ENCODE results near the gene MGST2.

Gene MGST2

DNA sequence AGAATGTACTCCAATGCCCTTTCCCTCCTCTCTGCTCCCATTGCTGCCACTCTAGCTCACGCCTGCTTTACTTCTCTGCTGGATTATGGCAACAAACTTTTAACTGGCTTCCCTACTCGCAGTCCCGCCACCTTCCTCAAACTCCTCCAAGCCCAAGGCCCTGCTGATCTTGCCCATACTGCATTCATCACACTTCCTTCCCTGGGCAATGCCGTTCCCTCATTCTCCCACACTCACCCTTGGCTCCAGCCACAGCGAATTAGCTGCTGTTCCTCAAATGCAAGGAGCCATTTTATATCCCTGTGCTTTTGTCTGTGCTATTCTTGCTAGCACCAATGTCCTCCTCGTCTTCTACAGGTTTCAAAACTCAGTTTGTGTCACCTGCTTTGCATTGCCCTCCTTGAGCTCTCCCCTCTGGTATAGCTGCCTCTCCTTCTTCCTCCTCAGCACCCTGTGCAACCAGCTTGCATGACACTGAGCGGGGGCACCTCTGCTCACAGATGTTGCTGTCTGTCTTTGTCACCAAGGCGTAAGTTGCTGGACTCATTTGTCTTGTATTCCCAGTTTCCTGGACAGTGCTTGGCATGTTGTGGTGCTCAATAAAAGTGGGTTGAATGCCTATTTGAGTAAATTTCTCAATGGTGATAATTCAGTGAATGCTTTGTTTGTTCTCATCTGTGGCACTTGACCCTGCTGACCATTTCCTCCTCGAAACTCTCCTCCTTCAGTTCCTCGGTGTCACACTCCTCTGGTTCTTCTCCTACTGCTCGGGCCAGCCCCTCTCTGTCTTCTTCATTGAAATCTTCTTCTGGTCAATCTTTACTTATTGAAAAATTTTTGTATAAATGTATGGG is 22.4 kb upstream of the MGST2 start:
- no peak for DNase-seq (ENCODE audit: low read depth)

DNA sequence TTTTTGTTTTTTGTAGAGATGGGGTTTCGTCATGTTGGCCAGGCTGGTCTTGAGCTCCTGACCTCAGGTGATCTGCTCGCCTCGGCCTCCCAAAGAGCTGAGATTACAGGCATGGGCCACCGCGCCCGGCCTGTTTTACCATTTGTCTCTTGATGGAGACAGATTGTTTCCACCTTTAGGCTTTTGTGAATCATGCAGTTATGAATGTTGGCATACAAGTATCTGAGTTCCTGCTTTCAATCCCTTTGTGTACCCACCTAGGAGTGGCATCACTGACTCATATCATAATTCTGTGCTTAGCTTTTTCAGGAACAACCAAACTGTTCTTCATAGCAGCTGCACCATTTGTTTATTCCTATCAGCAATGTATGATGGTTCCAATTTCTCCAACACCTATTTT is 20.2 kb upstream of the MGST2 start:
- no peak for DNase-seq (ENCODE audit: low read depth)

DNA sequence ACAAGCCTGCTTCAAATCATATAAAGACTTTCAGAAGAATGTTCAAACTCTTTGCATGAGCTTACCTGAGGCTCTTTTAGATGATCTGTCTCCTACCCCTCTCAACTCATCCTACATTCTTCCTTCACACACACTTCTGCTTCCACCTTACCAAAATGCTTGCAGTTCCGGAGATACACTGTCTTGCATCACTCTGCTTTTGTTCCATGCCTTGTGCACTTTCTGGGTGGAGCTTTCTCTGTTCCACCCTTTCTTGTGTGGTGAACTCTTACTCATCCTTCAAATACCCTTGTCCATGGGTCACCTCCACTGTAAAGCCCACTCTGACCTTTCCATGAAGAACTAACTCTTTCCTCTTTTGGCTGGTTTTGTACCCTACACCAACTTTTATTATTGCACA is 18.4 kb upstream of the MGST2 start:
- no peak for DNase-seq (ENCODE audit: low read depth)

DNA sequence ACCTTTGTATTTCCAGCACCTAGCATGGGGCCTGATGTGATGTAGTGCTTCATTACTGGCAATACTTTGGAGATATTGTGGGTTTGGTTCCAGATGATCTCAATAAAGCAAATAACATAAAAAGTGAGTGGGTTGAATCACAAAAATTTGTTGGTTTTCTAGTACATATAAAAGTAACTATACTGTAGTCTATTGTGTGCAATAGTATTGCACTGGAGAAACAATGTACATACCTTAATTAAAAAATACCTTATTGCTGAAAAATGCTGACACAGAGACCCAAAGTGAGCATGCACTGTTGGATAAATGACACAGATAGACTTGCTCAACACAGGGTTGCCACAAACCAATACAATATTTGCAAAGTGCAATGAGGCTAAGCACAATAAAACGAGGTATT is 17.7 kb upstream of the MGST2 start:
- no peak for DNase-seq (ENCODE audit: low read depth)

DNA sequence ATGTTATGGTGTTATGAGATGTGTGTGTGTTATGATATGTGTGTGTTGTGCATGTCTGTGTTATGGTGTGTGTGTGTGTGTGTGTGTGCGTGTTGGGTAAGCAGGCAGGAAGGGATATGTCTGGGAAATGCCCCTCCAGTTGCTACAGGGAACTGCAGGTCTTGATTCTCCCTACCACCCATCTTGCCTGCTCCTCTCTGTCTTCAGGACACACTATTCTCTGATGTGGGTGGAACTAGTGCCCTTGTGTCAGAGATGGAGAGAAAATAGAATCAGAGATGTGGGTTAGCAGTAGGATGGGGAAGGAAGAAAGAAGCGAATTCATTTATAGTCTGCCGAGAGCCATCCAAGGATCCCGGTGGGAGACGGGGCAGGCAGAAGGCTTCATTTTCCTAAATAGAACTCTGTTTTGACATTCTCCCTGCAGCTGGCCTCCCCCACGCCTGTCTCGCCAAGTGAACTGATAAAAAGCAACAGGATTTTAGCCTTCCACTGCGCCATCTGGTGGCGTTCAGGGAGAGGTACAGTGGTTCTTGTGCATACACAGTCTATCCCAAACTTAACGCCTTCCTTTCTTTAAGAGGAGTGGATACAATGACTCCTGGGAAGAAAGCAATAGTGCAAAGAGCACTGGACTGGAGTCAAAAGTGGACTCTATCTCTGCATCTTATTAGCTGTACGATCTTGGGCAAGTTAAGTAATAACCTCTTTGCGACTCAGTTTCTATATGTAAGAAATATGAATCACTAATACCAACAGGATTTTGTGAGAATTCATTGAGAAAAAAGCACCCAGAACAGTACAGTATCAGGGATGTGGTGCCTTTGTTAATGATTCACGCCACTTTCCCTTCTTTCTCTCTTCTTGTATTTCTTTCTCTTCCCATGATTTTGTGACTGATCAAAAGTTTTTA is 14.1 kb upstream of the MGST2 start:
- peak; percentile 81 for DNase-seq (ENCODE audit: low read depth)

DNA sequence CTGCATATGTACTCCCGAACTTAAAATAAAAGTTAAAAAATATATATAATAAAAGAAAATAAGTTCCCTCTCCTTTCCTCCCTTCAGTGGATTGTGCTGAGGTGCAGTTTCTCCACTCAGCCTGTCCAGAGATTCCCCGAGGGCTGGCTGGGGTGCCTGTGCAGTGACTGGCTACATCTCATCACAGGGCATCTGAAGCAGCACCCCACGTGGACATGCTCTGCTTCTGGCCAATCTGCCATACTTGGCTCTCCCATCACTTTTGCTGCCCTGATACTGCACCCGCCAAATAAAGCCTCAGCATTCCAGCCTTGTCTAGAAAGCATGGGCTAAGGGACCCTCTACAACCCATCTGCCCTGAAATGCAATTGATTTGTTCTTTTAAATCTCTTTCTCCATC is 11.1 kb upstream of the MGST2 start:
- DNase-seq (ENCODE audit: low read depth) = no peak

DNA sequence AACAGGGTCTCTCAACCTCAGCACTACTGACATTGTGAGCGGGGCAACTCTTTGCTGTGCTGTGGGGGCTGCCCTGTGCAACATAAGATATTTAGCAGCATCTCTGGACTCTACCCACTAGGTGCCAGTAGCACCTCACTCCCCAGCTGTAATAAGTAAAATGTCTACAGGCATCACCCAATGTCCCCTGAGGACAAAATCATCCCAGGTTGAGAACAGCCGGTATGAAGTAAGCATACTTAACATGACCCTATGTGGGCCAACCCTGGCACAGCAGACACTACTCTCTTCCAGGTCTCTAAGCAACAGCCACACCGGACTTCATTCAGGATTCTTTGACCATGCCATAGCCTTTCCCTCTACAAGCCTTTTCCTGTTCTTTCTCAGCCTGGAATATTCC is 10.5 kb upstream of the MGST2 start:
- DNase-seq (ENCODE audit: low read depth) = peak; percentile 59

DNA sequence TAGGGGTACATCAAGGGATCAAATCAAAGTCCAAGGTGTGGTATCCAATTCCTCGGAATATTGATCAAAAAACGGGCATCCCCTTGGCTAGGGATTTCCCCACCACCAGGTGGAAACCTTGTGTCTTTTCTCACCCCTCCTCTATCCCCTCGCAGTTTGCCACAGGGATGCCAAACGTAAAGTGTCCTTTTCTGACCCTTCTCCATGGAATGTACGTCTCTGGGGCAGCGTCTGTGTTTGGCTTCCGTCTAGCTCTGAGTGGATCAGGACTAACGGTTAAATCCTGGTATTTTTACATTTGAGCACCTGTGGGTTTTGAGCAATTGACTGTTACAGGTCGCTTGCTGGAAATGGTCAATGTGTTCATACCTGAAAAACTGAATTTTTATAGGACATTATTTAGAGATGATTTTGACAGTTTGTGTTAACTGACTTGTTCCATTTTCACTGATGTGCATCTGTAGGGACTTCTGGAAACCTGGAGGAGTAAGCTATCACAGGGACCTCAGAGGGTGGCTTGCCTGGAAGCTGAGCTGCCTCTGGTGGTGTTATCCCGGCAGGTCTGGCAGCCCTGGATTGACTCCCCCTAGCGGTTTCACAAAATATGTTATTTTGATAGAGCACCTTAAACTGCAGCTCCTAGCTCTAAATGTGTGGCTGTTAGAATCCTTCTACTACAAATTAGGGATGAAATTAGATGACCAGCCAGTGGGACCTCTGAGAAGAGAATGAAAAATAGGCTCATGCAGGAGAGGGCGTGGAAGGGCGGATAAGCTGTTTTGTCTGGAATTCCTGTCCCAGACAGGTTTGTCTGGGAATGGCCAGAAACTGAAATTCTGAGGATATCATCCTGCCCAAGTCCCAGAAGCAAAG is 8.8 kb upstream of the MGST2 start:
- DNase-seq (ENCODE audit: low read depth) = peak; percentile 77

DNA sequence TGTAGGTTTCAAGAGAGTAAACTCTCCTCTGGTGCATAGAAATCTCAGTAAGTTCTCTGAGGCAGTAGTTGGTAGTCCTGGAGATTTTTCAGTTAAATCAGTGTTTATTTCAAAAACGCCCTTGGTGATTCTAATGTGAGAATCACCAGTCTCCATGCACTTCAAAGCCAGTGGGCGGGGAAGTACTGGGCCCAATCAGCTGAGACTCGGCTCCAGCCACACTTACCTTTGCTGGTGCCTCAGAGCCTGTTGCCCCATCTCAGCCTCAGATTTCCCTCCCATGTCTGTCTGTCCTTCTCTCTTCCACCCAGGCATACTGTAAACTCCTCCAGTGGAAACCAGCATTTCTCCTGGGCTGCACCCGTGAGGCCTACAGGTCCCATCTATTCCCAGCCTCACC is 7.4 kb upstream of the MGST2 start:
- no peak for DNase-seq (ENCODE audit: low read depth)

DNA sequence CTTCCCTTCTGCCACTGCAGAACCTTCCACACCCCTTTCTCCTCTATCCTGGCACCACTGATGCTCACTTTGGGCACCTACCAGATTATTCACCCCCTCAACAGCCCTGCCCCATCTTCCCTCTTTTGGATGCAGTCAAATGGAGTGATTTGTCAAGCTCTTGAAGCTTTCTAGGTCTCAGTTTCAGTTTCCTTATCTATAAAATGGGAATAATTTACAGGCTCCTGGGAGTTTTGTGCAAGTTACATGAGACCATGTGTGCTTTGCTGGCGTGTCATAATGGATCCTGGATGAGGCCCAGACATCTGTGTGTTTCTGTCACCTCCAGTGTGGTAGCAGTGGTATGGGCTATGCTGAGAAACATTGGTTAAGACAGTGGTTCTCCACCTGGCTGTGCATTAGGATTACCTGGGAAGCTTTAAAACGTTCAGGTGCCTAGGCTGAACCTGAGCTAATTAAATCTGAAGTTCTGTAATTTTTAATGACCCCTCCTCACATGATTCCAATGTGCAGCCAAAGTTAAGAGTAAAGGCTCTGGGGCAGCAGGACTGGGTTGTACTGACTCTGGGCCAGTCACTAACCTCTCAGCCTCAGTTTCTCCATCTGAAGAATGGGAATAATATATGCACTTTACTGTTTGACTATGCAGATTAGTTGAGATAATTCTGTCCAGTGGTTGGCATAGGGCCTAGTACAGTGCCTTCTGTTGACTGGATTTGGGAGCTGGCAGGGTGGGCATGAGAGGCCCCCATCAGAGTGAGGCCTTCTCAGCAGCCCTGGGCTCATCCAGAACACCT is 6.8 kb upstream of the MGST2 start:
- no peak for DNase-seq (ENCODE audit: low read depth)

DNA sequence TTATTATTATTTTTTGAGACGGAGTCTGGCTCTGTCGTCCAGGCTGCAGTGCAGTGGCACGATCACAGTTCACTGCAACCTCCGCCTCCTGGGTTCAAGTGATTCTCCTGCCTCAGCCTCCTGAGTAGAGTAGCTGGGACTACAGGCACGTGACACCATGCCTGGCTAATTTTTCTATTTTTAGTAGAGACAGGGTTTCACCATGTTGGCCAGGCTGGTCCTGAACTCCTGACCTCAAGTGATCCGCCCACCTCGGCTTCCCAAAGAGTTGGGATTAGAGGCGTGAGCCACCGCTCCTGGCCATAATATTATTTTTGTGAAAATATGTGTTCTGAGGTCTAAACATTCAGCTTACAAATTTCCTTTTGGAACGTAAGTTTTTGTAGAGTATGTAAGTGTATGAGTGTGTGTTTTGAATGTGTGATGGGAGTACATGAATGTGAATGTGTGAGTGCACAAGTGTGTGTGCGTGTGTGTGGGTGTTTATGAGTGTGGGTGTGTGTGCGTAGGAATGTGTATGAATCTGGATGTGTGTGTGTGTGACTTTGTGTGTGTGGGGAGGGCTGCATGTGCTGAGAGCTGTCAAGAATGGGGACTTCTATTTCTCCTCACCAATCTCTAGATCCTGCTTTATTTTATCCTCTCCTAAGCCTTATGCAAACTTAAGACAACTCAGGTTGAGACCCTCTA is 5.7 kb upstream of the MGST2 start:
- DNase-seq (ENCODE audit: low read depth) = no peak

DNA sequence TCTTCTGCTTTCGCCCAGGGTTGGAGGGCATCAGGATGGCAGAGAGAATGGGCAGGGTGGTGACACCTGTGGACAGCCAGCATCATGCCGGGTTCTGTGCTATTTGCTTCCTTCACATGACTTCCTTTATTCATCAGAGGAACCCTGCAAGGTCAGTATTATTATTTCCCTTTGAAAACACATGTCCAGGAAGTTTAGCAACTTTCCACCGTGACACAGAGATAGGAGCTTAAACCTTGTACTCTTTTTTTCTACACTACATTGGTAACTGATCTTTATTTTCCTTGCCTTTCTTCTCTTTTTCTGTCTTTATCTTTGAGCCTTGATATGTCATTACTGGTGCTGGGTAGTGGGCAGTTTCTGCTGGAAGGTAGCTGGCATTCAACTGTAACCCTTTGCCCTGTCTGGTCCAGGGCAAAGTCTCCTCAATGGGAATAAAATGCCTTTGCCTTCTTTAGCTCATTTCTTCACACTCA is 5.0 kb upstream of the MGST2 start:
- peak; percentile 53 for DNase-seq (ENCODE audit: low read depth)

DNA sequence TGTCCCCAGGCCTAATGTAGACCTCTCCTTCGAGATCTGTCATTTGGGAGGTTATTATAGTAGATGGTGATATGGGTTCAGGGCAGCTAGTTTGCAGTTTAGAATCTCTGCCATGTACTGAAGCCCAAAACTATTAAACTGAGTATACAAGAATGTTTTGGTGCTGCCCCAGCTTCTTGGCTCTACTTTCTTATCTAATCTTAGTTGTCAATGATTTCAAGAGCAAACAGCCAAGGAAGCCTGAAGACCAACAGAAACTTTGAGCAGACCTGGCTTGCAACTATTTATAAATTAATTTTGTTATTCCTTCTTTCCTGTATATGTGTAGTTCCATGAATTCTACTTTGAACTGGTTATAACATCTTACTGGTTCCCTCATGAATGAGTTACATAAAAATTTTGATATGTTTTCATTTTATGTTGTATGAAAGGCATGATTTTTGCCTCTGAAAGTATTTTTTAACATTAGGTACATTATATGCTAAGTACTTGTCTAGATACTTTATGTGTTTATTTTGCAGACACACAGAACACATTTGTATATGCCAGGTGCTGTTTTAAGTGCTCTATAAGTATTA is 2.0 kb upstream of the MGST2 start:
- no peak for DNase-seq (ENCODE audit: low read depth)

DNA sequence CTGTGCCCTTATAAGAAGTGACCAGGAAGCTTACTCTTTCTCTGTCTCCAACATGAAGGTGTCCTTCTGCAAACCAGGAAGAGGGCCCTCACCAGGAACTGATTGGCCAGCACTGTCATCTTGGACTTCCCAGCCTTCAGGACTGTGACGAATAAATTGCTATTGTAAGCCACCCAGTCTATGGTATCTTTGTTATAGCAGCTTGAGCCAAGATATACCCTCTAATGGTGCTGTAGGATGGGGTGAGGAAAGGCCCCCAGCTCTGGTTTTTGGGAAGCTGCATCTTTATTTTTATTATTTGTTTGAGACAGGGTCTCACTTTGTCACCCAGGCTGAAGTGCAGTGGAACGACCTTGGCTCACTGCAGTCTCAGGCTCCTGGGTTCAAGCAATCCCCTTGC is 1.2 kb upstream of the MGST2 start:
- no peak for DNase-seq (ENCODE audit: low read depth)

DNA sequence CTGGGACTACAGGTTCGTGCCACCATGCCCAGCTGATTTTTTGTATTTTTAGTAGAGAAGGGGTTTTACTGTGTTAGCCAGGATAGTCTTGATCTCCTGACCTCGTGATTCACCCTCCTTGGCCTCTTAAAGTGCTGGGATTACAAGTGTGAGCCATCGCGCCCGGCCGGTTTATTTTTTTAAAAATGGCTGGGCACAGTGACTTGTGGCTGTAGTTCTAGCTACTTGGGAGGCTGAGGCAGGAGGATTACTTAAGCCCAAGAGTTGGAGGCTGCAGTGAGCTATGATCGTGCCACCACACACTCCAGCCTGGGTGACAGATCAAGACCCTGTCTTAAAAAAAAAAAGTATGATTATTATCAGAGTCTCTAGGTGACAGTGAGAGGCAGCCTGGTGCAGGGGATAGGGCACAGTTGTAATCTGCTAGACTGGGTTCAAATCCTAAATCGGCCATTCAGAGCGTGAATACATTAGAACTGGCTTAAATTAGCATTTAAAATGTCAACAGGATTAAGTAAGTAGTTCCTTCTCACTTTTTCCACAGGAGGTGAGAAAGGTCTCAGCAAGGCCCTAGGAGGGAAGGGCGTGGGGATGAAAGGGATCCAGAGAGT is 435 bp upstream of the MGST2 start:
- no peak for DNase-seq (ENCODE audit: low read depth)

DNA sequence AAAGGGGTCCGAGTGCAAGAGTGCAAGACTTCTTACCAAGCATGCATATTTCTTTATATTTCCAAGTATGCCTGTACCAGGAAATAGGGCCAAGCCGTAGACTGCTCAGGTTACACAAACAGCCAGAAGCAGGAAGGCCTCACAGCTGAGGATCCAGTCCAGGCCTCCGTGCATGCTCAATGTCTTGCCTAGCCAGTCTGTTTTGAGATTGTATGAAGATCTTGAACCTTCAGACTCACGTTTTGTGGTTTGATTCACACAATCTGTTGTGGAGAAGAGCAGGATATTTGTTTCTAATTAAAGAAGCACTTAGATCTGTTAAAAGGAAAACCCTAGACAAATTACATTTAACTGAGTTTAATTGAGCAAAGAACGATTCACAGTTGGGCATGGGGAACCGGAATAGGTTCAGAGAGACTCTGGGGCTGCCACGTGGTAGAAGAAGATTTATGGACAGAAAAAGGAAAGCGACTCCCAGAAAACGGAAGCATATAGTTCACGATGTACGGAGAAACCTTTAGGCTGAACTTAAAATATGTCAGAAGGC is 1.2 kb downstream of the MGST2 start:
- DNase-seq (ENCODE audit: low read depth) = peak; percentile 91

DNA sequence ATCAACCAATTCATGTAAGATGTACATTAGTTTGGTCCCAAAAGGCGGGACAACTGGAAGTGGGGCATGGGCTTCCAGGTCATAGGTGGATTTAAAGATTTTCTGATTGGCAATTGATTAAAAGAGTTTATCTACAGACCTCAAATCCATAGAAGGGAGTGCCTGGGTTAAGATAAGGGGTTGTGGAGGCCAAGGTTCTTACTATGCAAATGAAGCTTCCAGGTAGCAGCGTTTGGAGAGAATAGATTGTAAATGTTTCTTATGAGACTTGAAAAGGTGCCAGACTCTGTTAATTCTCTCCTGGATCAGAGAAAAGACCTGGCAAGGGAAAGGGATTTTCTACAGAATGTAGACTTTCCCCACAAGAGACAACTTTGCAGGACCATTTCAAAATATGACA is 2.4 kb downstream of the MGST2 start:
- DNase-seq (ENCODE audit: low read depth) = no peak

DNA sequence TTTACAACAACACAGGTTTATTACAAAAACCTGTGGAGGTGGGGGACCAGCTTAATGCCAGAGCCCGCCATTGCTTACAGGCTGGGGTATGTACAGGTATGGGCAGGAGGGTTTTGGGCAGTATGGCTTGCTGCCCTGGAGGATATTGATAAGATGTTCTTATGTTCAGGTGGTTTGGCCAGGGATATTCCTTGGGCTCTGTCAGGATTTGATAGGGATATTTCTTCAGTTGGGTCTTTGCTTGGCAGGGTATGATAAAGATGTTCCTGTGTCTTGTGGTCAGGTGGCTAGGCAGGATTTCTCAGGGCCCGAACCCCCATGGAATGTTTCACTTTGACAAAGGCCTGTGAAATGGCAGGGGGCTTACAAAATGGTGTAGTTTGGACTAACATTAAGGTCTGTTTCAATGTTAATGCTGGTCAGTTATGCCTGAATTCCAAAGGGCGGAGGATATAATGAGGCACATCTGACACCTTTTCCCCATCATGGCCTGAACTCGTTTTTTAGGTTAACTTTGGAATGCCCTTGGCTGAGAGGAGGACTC is 3.1 kb downstream of the MGST2 start:
- DNase-seq (ENCODE audit: low read depth) = no peak

DNA sequence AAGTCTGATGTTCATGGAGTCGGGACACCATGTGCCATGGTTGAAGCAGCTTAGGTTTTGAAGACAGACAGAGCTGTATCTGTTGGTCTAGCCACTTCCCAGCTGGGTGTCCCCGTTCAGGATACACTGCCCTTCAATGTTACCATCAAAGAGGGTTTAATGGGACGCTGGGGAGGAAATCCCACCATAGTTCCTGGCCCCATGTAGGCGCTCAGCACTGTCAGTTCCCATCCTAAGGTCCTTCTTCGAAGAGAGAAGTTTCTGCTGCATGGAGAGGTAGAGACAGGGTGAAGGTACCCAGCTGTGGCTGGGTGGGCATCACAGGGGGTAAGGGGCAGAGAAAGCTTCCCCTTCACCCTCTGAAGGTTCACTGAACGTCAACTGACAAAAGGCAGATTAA is 3.7 kb downstream of the MGST2 start:
- no peak for DNase-seq (ENCODE audit: low read depth)
